GM12873 (cell line): ENCODE measurements around the gene LRP1B.

Experiments
- TF ChIP-seq, protein P1 (sequence below): IDR thresholded peaks from 2 replicates; pipeline ENCODE4 v1.5.1; 2012; ENCODE audit warnings: low read depth, mild to moderate bottlenecking, moderate library complexity, low read length, control low read depth; ENCODE audit not compliant: insufficient read depth; ENCODE audit errors: missing control alignments

Gene LRP1B

GRCh38 chr2:140998577-140998976, 1132.2 kb downstream of the LRP1B start:
- TF ChIP-seq, protein P1, sequence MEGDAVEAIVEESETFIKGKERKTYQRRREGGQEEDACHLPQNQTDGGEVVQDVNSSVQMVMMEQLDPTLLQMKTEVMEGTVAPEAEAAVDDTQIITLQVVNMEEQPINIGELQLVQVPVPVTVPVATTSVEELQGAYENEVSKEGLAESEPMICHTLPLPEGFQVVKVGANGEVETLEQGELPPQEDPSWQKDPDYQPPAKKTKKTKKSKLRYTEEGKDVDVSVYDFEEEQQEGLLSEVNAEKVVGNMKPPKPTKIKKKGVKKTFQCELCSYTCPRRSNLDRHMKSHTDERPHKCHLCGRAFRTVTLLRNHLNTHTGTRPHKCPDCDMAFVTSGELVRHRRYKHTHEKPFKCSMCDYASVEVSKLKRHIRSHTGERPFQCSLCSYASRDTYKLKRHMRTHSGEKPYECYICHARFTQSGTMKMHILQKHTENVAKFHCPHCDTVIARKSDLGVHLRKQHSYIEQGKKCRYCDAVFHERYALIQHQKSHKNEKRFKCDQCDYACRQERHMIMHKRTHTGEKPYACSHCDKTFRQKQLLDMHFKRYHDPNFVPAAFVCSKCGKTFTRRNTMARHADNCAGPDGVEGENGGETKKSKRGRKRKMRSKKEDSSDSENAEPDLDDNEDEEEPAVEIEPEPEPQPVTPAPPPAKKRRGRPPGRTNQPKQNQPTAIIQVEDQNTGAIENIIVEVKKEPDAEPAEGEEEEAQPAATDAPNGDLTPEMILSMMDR, result no peak

DNA sequence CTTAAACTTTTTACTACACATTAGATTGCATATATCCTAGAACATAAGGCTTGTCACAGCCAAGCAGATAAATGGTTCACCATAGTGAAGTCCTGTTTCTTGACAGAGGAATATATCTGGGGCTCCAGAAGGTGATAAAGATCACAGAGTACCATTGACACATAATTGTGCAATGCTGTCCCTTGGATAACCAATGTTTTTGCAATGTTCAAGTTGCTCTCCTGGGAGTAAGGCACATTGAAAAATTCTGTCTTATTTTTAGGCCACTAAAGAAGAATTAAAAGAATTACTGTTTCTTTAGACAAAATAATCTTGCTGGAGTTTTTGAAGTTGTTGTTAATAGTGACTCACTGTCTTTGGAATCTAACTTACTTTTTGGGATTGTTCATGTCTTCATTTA, 1132.8 kb downstream of the LRP1B start:
- TF ChIP-seq, protein P1, result no peak

DNA sequence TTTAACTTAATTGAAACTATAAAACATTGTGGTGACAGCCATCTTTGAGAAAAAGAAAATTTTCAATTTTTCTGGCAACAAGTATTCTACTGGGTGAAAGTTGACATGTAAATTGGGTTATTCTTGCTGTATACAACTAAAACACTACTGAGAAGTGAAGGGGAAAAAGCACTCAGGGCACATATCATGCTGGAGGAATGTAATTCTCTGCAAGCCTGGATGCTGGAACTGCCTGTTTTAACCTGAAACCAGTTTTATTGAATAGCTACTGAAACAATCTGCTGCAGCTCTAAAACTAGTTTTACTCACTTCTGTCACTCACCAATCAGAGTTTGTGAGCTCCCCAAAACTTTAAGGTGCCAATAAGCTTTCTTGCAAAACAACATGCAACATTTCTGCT, 1136.0 kb downstream of the LRP1B start:
- TF ChIP-seq, protein P1, result no peak

GRCh38 chr2:140990416-140990815, 1140.4 kb downstream of the LRP1B start:
- TF ChIP-seq, protein P1, result no peak

- TF ChIP-seq, protein P1, result no peak
Measured at GRCh38 chr2:140988597-140988996, 1142.2 kb downstream of the LRP1B start.

DNA sequence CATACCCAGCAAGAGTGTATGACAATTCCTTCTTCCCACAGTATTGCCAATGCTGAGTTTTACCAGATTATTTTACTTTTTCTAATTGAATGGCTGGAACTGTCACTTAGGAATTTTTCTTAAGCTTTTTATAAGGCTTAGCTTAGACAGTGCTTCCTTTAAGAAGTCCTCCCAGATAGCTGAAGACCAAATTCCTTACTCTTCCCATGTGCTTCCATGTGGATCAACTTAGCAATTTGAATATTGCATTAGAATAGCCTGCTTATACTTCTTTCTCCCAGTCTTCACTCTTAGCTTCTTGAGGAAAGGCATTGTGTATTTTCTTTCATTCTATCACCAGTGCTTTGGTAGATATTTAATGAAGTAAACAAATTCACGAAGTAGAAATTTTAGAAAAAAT, 1144.4 kb downstream of the LRP1B start:
- TF ChIP-seq, protein P1, result no peak

GRCh38 chr2:140975237-140975636, 1155.6 kb downstream of the LRP1B start:
- TF ChIP-seq, protein P1, result no peak
